Smooth muscle cell (in vitro differentiated cells): ENCODE data around the gene RGS16. TPM values are rescaled to one million over a fixed set of nuclear protein-coding genes. Genes with fewer than 3 reads are reported as not detected.

ENCODE experiments used
- DNase-seq: peaks from one replicate; lab custom pipeline; 2025; ENCODE audit not compliant: unreplicated experiment; lab: John Stamatoyannopoulos, UW
- H2AFZ ChIP-seq: fragments of 200-600 bp; sonication (generic); 2 replicates; pipeline ENCODE4 v1.6.0; 2016; ENCODE audit warnings: antibody characterized with exemption, low read depth, mild to moderate bottlenecking
- H3F3A ChIP-seq: fragments of 200-600 bp; sonication (generic); 2 replicates; pipeline ENCODE4 v1.6.0; 2017; ENCODE audit warnings: antibody characterized with exemption, low read depth
- H3K27ac ChIP-seq: fragments of 200-600 bp; sonication (generic); 2 replicates; pipeline ENCODE4 v1.5.1; 2016; ENCODE audit warnings: low read depth, mild to moderate bottlenecking
- H3K27me3 ChIP-seq: fragments of 200-600 bp; sonication (generic); 2 replicates; pipeline ENCODE4 v1.6.1; 2016; ENCODE audit warnings: low read depth, mild to moderate bottlenecking
- H3K36me3 ChIP-seq: fragments of 200-600 bp; sonication (generic); 2 replicates; pipeline ENCODE4 v1.5.1; 2016; ENCODE audit warnings: low read depth
- H3K4me1 ChIP-seq: fragments of 200-600 bp; sonication (generic); 2 replicates; pipeline ENCODE4 v1.5.1; 2016; ENCODE audit warnings: low read depth
- H3K4me2 ChIP-seq: fragments of 200-600 bp; sonication (generic); 2 replicates; pipeline ENCODE4 v1.6.0; 2016; ENCODE audit warnings: mild to moderate bottlenecking
- H3K4me3 ChIP-seq: fragments of 200-600 bp; sonication (generic); 2 replicates; pipeline ENCODE4 v1.5.1; 2016; ENCODE audit warnings: mild to moderate bottlenecking
- H3K79me2 ChIP-seq: fragments of 200-600 bp; sonication (generic); 2 replicates; pipeline ENCODE4 v1.6.0; 2016; ENCODE audit warnings: low read depth, mild to moderate bottlenecking
- H3K9ac ChIP-seq: fragments of 200-600 bp; sonication (generic); 2 replicates; pipeline ENCODE4 v1.6.0; 2016; ENCODE audit warnings: low read depth
- H3K9me3 ChIP-seq: fragments of 200-600 bp; sonication (generic); replicated peaks from 2 replicates; pipeline ENCODE4 v1.5.1; 2016; ENCODE audit warnings: low read depth
- H4K20me1 ChIP-seq: fragments of 200-600 bp; sonication (generic); 2 replicates; pipeline ENCODE4 v1.6.0; 2016; ENCODE audit warnings: low read depth
- CTCF ChIP-seq: fragments of 200-600 bp; sonication (generic); IDR thresholded peaks from 2 replicates; pipeline ENCODE4 v1.5.1; 2017; ENCODE audit warnings: borderline replicate concordance, mild to moderate bottlenecking, antibody characterized with exemption; ENCODE audit not compliant: insufficient read depth, poor library complexity, severe bottlenecking
- WGBS: methylation state at CpG from one replicate; pipeline ENCODE4 v1.1.7; 2016; ENCODE audit warnings: low lambda C conversion rate; 5-methylcytosine and 5-hydroxymethylcytosine counted together
- polyA plus RNA-seq: library from polyadenylated mRNA; unstranded; fragments of >200 nt; fragmentation: Nextera tagmentation; extraction: Ambion mirVana; gene quantifications from 2 replicates; pipeline ENCODE4 v1.2.1, GENCODE V29; 2016
- total RNA-seq: library from RNA; depleted of rRNA; stranded (reverse); fragments of >200 nt; gene quantifications from 2 replicates; pipeline ENCODE4 v1.2.3, GENCODE V29; 2014

Gene RGS16
- total and polyA plus RNA-seq, 2 experiments from 2014 or later, result 2.9 to 9.9 TPM

DNA sequence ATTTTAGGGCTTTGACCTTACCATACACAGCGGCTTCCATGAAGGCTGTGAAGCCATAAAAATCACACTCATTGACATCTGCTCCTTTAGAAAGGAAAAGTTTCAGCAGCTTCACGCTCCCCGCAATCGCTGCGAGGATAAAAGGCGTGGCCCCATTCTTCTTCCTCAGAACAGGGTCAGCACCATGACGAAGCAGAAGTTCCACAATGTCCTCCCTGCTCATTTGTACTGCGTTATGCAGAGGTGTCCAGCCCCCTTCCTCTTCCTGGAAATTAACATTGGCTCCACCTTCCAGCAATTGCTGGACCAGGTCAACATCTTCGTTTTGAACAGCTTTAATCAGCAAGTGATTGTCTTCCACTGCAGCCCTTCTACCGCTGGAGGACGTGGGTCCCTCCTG is 17.8 kb downstream of the RGS16 start:
- H3K27ac ChIP-seq, result no peak overlapping the region
- no peaks in the 10 kb centered on the region for H3K36me3 ChIP-seq
- no peak overlapping the region for H3K9ac ChIP-seq
- no peaks in the 10 kb centered on the region for H3K79me2 ChIP-seq
- H2AFZ ChIP-seq, result no peak overlapping the region
- DNase-seq, result no peak
- H3K27me3 ChIP-seq, result no peaks in the 10 kb centered on the region
- H3F3A ChIP-seq, result no peaks in the 10 kb centered on the region
- H3K4me1 ChIP-seq, result no peaks in the 10 kb centered on the region
- WGBS, result 94% methylated on average over 11 of the region's 11 CpGs
- H3K9me3 ChIP-seq, result no peaks in the 10 kb centered on the region
- H3K4me3 ChIP-seq, result no peak overlapping the region
- H3K4me2 ChIP-seq, result no peak overlapping the region
- H4K20me1 ChIP-seq, result no peaks in the 10 kb centered on the region
- TF ChIP-seq CTCF, result no peak

GRCh38 chr1:182584746-182585145 is 19.4 kb downstream of the RGS16 start:
- H2AFZ ChIP-seq, result no peak overlapping the region
- H3K79me2 ChIP-seq, result no peaks in the 10 kb centered on the region
- H3K27ac ChIP-seq, result no peak overlapping the region
- no peaks in the 10 kb centered on the region for H3K27me3 ChIP-seq
- no peak for TF ChIP-seq CTCF
- no peaks in the 10 kb centered on the region for H3K36me3 ChIP-seq
- 96% methylated on average over 4 of the region's 4 CpGs for WGBS
- H3K9me3 ChIP-seq, result no peaks in the 10 kb centered on the region
- H3K4me3 ChIP-seq, result no peak overlapping the region
- H3F3A ChIP-seq, result no peaks in the 10 kb centered on the region
- DNase-seq, result no peak
- H4K20me1 ChIP-seq, result no peaks in the 10 kb centered on the region
- no peak overlapping the region for H3K9ac ChIP-seq
- no peak overlapping the region for H3K4me2 ChIP-seq
- H3K4me1 ChIP-seq, result no peaks in the 10 kb centered on the region

GRCh38 chr1:182580736-182581135 is 23.5 kb downstream of the RGS16 start:
- Histone ChIP-seq H3K27ac (no peak overlapping the region), H3K27me3 (no peaks in the 10 kb centered on the region), H3F3A (peaks cover 1% of the 10 kb centered on the region), H3K36me3 (no peaks in the 10 kb centered on the region), H4K20me1 (no peaks in the 10 kb centered on the region), H3K4me3 (no peak overlapping the region), H2AFZ (no peak overlapping the region), H3K9ac (no peak overlapping the region), H3K4me1 (no peaks in the 10 kb centered on the region), H3K4me2 (no peak overlapping the region), H3K9me3 (no peaks in the 10 kb centered on the region), H3K79me2 (no peaks in the 10 kb centered on the region)
- DNase-seq, result no peak
- WGBS, result 83% methylated on average over 2 of the region's 2 CpGs
- no peak for TF ChIP-seq CTCF

- no peaks in the 10 kb centered on the region for H3K36me3 ChIP-seq
- WGBS, result 52% methylated on average over 3 of the region's 3 CpGs
- no peak overlapping the region for H3K4me3 ChIP-seq
- DNase-seq, result no peak
- no peaks in the 10 kb centered on the region for H4K20me1 ChIP-seq
- H3F3A ChIP-seq, result peaks cover 3% of the 10 kb centered on the region
- H3K4me1 ChIP-seq, result no peaks in the 10 kb centered on the region
- peak overlapping the region; percentile 54 for H3K27ac ChIP-seq
- H3K9me3 ChIP-seq, result no peaks in the 10 kb centered on the region
- H3K27me3 ChIP-seq, result no peaks in the 10 kb centered on the region
- H3K79me2 ChIP-seq, result no peaks in the 10 kb centered on the region
- TF ChIP-seq CTCF, result no peak
- no peak overlapping the region for H3K9ac ChIP-seq
- peak overlapping the region; percentile 58 for H3K4me2 ChIP-seq
- H2AFZ ChIP-seq, result no peak overlapping the region
These were observed 28.5 kb downstream of the RGS16 start for GRCh38 chr1:182575540-182576149.
